ENCODE results near the gene NAPA.

The NAPA gene

DNA sequence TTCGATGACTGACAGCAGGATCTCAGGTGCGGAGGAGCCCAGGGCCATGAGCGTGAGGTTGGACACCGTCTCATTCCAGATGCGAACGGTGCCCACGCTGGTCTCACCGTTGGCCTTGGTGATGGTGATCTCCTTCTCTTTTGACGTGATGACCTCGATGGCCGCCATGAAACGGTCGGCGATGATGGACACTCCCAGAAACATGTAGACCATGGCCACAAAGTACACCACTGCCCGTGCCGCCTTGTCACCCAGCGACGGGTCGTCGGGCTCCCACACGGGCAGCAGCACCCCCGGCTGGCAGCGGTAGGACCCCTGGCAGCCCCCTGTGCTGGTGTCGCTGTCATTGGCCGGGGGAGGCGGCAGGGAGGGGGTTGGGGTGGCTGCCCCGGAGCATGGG is 48.9 kb downstream of the NAPA start:
- no peak for FAIRE-seq

DNA sequence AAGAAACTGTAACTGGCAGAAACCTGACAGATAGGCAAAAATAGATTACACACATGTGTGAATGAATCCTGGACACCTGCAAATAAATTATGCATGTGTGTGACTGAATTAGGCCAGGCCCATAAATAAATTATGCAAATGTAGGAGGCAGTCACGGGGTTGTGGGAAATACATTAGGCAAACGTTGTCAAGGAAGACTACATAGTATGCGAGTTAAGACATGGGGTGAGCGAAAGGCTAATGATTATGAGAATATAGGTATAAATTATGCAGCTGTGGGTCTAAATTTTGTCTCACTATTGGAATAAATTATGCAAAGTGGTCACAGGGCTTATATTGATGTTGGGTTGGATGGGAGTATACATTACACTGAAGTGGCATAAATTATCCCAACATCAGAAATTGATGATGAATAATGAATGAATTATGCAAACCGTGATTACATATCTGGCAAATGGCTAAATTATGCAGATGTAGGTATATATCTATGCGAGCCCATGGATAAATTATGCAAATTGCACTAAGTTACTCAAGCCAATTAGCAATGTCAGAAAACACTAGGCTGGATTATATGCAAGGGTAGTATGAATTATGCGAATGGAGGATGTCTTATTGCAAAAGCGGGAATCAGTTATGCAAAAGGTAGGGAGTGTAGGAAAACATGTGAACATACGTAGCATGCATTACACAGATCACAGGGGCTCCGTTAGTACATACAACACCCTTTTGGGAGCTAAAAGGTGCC is 50.0 kb downstream of the NAPA start:
- DNase-seq (ENCODE audit: insufficient read length), result no peak
- no peak for FAIRE-seq
- TF ChIP-seq POLR2AphosphoS5 (IDR thresholded peaks at IDR 0.05; ENCODE audit: low read depth, low read length) (no peak), POLR2A (IDR thresholded peaks at IDR 0.05; ENCODE audit: low read depth, low read length) (no peak), TAF1 (IDR thresholded peaks at IDR 0.05; ENCODE audit: borderline replicate concordance, low read depth, low read length) (no peak)

More for the DNA sequence above, 48.9 kb downstream of the NAPA start:
- no peak for TF ChIP-seq POLR2A (IDR thresholded peaks at IDR 0.05; ENCODE audit: low read depth, low read length)
- TF ChIP-seq TAF1 (IDR thresholded peaks at IDR 0.05; ENCODE audit: borderline replicate concordance, low read depth, low read length), result no peak
- no peak for TF ChIP-seq POLR2AphosphoS5 (IDR thresholded peaks at IDR 0.05; ENCODE audit: low read depth, low read length)
- no peak for DNase-seq (ENCODE audit: insufficient read length)

DNA sequence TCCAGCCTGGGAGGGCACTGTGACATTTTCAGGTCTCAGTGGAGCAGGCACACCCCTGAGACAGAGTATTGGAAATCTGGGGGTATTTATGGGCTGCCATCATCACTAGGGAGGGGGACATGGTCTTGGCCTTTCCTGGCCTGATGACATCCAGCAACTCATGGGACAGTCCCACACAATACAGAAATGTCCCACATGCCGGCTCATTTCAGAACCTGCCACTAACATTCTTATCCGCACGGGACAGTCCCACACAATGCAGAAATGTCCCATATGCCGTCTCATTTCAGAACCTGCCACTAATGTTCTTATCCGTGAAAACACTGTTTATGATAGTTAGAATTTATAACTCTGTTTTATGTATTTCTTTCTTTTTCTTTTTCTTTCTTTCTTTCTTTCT is 53.0 kb downstream of the NAPA start:
- no peak for TF ChIP-seq POLR2AphosphoS5 (IDR thresholded peaks at IDR 0.05; ENCODE audit: low read depth, low read length)
- TF ChIP-seq POLR2A (IDR thresholded peaks at IDR 0.05; ENCODE audit: low read depth, low read length), result no peak
- TF ChIP-seq TAF1 (IDR thresholded peaks at IDR 0.05; ENCODE audit: borderline replicate concordance, low read depth, low read length), result no peak
- no peak for FAIRE-seq
- no peak for DNase-seq (ENCODE audit: insufficient read length)

DNA sequence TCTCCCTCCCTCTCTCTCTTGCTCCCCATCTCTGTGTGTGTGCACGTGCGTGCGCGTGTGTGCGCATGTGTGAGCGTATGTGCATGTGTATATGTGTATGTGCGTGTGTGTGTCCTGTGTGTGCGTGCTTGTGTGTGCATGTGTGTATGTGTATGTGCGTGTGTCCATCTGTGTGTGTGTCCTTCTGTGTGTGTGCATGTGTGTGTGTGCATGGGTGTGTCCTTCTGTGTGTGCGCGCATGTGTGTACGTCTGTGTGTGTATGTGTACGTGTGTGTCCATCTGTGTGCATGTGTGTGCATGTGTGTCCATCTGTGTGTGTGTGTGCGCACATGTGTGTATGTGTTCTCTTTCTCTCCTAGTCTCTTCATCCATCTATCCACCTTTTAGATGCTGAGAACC is 55.4 kb downstream of the NAPA start:
- no peak for TF ChIP-seq POLR2AphosphoS5 (IDR thresholded peaks at IDR 0.05; ENCODE audit: low read depth, low read length)
- TF ChIP-seq POLR2A (IDR thresholded peaks at IDR 0.05; ENCODE audit: low read depth, low read length), result no peak
- TF ChIP-seq TAF1 (IDR thresholded peaks at IDR 0.05; ENCODE audit: borderline replicate concordance, low read depth, low read length), result no peak
- DNase-seq (ENCODE audit: insufficient read length) (no peak), FAIRE-seq (no peak)

DNA sequence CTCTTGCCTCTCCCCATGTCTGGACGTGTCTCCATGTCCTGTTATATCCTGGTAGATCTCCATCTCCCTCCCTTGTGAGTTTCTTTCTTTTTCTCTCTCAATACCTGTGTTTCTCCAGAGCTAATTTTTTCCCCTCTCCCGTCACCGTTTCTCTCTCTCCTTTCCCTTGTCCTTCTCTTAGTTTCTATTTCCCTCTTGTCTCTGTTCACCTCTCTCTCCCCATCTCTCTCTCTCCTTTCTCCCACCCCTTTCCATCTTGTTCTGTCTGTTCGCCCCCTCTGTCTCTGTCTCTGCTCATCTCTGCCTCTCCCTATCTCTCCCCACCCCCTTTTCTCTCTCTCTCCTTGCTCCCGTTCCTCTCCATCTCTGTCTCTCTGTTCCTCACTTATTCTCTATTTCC is 56.2 kb downstream of the NAPA start:
- no peak for TF ChIP-seq POLR2A (IDR thresholded peaks at IDR 0.05; ENCODE audit: low read depth, low read length)
- TF ChIP-seq POLR2AphosphoS5 (IDR thresholded peaks at IDR 0.05; ENCODE audit: low read depth, low read length), result no peak
- TF ChIP-seq TAF1 (IDR thresholded peaks at IDR 0.05; ENCODE audit: borderline replicate concordance, low read depth, low read length), result no peak
- DNase-seq (ENCODE audit: insufficient read length), result no peak
- FAIRE-seq, result no peak

DNA sequence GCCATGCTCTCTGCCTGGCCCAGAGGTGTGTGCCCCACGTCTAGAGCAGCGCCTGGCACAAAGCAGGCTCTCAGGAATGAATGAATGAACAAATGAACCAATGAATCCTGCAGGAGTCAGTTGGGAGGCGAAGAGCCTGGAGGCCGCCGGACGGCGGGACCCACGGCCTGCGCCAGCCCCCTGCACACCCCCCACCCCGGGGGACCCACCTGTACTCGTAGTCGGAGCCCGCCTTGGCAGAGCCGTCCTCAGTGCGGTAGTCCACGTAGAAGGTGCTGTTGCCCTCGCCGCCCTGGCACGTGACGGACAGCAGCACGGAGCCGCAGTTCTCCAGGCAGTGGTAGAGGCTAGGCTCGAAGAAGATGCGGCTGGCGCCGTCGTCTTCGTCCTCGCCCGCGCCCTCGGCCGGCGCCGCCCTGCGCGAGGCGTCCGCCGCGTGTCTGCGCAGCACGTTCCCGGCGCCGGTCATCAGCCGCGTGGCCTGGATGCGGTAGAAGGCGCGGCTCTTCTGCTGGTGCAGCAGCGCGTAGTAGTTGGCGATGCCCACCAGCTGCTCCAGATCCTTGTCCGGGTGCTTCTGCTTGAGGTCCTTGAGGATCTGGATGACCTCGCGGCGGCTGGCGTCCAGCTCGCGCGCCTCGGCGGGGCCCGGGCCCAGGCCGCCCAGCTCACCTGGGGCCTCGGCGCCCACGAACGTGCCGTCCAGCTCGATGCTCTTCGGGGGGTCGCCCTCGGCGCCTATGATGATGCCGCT is 58.0 kb downstream of the NAPA start:
- DNase-seq (ENCODE audit: insufficient read length) (no peak), FAIRE-seq (no peak)
- no peak for TF ChIP-seq TAF1 (IDR thresholded peaks at IDR 0.05; ENCODE audit: borderline replicate concordance, low read depth, low read length)
- TF ChIP-seq POLR2A (IDR thresholded peaks at IDR 0.05; ENCODE audit: low read depth, low read length), result no peak
- TF ChIP-seq POLR2AphosphoS5 (IDR thresholded peaks at IDR 0.05; ENCODE audit: low read depth, low read length), result no peak

DNA sequence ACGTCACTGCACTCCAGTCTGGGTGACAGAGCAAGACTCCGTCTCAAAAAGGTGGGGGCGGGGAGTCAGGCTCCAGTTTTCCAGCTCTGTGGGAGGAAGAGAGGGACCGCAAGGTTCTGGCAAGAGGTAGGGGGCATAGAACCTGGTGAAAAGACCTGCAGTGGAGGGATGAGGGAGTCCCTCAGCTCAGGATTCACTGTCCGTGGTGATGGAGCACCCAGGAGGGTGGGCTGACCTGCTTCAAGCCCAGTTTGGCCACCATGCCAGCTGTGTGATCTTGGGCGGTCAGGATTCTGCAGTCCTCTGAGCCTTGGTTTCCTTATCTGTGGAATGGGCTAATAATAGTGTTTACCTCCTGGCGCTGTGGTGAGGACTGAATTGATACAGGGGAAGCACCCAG is 64.4 kb downstream of the NAPA start:
- no peak for TF ChIP-seq TAF1 (IDR thresholded peaks at IDR 0.05; ENCODE audit: borderline replicate concordance, low read depth, low read length)
- TF ChIP-seq POLR2AphosphoS5 (IDR thresholded peaks at IDR 0.05; ENCODE audit: low read depth, low read length), result no peak
- no peak for TF ChIP-seq POLR2A (IDR thresholded peaks at IDR 0.05; ENCODE audit: low read depth, low read length)
- no peak for DNase-seq (ENCODE audit: insufficient read length)
- FAIRE-seq, result no peak

DNA sequence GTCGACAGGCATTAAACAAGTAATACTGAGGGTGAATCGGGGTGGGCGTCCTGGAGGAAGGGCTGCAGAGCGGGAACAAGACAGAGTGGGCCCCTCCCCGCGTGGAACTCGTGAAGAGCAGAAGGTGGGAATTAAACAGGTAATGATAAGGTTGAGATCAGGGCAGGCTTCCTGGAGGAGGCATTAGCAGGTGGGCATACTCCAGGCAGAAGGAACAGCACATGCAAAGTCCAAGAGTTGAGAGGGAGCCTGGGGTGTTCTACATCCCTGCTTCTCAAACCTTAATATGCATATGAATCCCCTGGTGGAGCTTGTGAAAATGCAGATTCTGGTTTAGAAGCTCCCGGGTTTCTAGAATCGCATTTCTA is 66.5 kb downstream of the NAPA start:
- DNase-seq (ENCODE audit: insufficient read length) (no peak), FAIRE-seq (no peak)
- TF ChIP-seq POLR2AphosphoS5 (IDR thresholded peaks at IDR 0.05; ENCODE audit: low read depth, low read length), result no peak
- no peak for TF ChIP-seq POLR2A (IDR thresholded peaks at IDR 0.05; ENCODE audit: low read depth, low read length)
- no peak for TF ChIP-seq TAF1 (IDR thresholded peaks at IDR 0.05; ENCODE audit: borderline replicate concordance, low read depth, low read length)

DNA sequence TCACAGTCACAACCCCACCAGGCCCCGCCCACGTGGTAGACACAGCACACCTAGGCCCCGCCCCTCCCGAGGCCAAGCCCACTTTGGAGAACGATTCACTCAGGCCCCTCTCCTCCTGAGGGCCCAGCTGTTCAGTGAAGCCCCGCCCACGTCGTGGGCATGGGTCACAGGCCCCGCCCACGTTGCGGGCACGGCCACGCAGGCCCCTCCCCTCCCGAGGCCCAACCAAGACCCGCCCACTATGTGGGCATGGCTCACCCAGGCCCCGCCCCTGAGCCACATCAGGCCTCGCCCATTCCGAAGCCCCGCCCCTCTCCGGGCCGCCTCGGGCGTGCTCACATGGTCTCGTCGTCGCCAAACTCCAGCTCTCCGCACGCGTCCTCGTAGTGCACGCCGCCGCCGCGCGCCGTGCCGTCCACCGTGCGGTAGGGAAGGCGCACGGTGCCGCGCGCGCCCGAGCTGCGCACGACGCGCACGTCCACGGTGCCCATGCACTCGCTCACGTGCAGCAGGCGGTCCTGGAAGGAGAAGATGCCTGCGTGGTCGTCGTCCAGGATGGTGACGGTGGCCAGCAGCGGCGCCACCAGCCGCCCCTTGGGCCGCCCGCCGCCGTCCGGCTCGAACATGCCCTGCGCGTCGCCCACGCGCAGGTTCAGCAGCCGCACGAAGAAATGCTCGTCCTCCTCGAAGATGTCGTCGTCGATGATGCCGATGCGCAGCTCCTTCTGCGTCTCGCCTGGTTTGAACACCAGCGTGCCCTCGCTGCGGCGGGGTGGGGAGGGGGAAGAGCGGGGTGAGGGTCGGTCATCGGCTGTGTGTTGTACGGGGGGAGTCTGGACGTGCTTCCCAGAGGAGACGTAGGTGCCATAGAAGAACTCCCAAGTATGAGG is 67.1 kb downstream of the NAPA start:
- DNase-seq (ENCODE audit: insufficient read length) (no peak), FAIRE-seq (no peak)
- TF ChIP-seq POLR2AphosphoS5 (IDR thresholded peaks at IDR 0.05; ENCODE audit: low read depth, low read length) (no peak), POLR2A (IDR thresholded peaks at IDR 0.05; ENCODE audit: low read depth, low read length) (no peak), TAF1 (IDR thresholded peaks at IDR 0.05; ENCODE audit: borderline replicate concordance, low read depth, low read length) (no peak)

DNA sequence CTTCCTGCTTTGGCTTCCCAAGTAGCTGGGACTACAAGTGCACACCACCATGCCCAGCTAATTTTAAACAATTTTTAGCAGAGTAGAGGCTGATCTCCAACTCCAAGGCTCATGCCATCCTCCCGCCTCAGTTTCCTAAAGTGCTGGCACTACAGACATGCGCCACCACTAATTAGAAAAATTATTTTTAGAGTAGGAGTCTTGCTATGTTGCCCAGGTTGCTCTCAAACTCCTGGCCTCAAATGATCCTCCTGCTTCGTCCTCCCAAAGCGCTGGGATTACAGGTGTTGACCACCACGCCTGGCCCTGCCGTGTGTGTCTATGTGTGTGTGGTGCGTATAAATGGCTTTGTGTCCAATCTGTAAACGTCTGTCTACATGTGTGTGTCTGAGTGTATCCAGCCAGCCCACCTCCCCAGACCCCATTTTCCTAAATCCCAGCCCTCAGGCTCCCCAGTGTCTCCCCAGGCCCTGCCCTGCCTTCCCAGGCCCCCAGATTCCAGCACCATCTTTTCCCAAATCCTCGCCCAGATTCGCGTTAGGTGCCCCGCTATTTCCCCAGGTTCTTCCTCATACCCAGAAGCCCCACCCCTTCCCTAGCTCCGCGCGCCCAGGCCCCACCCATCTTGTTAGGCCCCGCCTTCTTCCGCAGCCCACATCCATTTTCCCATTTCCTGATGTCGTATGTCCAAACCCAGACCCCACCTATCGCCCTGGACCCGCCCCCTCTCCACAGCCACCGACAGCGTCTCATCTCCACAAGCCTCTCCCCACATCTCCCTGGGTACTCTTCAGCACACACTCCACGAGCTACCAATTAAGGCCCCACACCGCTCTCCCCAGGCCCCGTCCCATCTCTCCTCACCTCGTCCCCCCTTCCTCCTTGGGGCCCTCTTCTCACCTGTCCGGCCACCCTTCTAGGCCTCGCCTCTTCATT is 68.1 kb downstream of the NAPA start:
- DNase-seq (ENCODE audit: insufficient read length) (no peak), FAIRE-seq (peak; percentile 42)
- TF ChIP-seq TAF1 (IDR thresholded peaks at IDR 0.05; ENCODE audit: borderline replicate concordance, low read depth, low read length), result no peak
- TF ChIP-seq POLR2A (IDR thresholded peaks at IDR 0.05; ENCODE audit: low read depth, low read length), result no peak
- TF ChIP-seq POLR2AphosphoS5 (IDR thresholded peaks at IDR 0.05; ENCODE audit: low read depth, low read length), result no peak
